Mesendoderm (in vitro differentiated cells): ENCODE measurements around the gene TEDC2. TPM values are rescaled to one million over a fixed set of nuclear protein-coding genes. Genes with fewer than 3 reads are reported as not detected.

Source experiments
- DNase-seq: peaks from one replicate; pipeline ENCODE4 v3.0.0; 2013
- H2AK5ac ChIP-seq: 2 replicates; pipeline ENCODE4 v1.6.1; 2013; ENCODE audit warnings: low read length, inconsistent platforms
- H2BK120ac ChIP-seq: 2 replicates; pipeline ENCODE4 v1.6.1; 2013; ENCODE audit warnings: low read depth, mild to moderate bottlenecking, low read length, moderate library complexity, mixed read lengths
- H2BK15ac ChIP-seq: replicated peaks from 2 replicates; pipeline ENCODE4 v1.6.1; 2013; ENCODE audit warnings: low read depth, mild to moderate bottlenecking, moderate library complexity
- H2BK5ac ChIP-seq: 2 replicates; pipeline ENCODE4 v1.6.1; 2013; ENCODE audit warnings: low read length, inconsistent platforms
- H3K18ac ChIP-seq: 2 replicates; pipeline ENCODE4 v1.6.1; 2013; ENCODE audit warnings: mild to moderate bottlenecking, low read length, mixed read lengths
- H3K23ac ChIP-seq: one replicate; pipeline ENCODE4 v1.6.1; 2013; ENCODE audit warnings: low read length
- H3K27ac ChIP-seq: 2 replicates; pipeline ENCODE4 v1.5.1; 2013; ENCODE audit warnings: low read depth, mild to moderate bottlenecking, inconsistent platforms, low read length, moderate library complexity
- H3K27me3 ChIP-seq: 2 replicates; pipeline ENCODE4 v1.6.1; 2013; ENCODE audit warnings: low read length, control low read depth, mild to moderate bottlenecking, inconsistent platforms; ENCODE audit not compliant: insufficient read depth, poor library complexity
- H3K36me3 ChIP-seq: 2 replicates; pipeline ENCODE4 v1.6.1; 2013; ENCODE audit warnings: low read length, inconsistent platforms; ENCODE audit not compliant: control insufficient read depth, insufficient read depth
- H3K4ac ChIP-seq: one replicate; pipeline ENCODE4 v1.6.1; 2013; ENCODE audit warnings: low read depth, mild to moderate bottlenecking, low read length, moderate library complexity
- H3K4me1 ChIP-seq: 2 replicates; pipeline ENCODE4 v1.6.1; 2013; ENCODE audit warnings: low read depth, low read length, inconsistent platforms; ENCODE audit not compliant: control insufficient read depth
- H3K4me2 ChIP-seq: 2 replicates; pipeline ENCODE4 v1.6.1; 2013; ENCODE audit warnings: low read length
- H3K4me3 ChIP-seq: 2 replicates; pipeline ENCODE4 v1.5.1; 2013; ENCODE audit warnings: mild to moderate bottlenecking, low read length
- H3K56ac ChIP-seq: one replicate; pipeline ENCODE4 v1.6.1; 2013; ENCODE audit warnings: low read length
- H3K79me1 ChIP-seq: 2 replicates; pipeline ENCODE4 v1.6.1; 2013; ENCODE audit warnings: low read length, inconsistent platforms
- H3K79me2 ChIP-seq: 2 replicates; pipeline ENCODE4 v1.6.1; 2013; ENCODE audit warnings: mild to moderate bottlenecking, low read length; ENCODE audit not compliant: control insufficient read depth, insufficient read depth
- H3K9ac ChIP-seq: 2 replicates; pipeline ENCODE4 v1.6.1; 2013; ENCODE audit warnings: low read length, inconsistent platforms
- H4K5ac ChIP-seq: one replicate; pipeline ENCODE4 v1.6.1; 2013; ENCODE audit warnings: low read length
- H4K8ac ChIP-seq: one replicate; pipeline ENCODE4 v1.6.1; 2013; ENCODE audit warnings: low read depth, mild to moderate bottlenecking, control low read depth, low read length, moderate library complexity
- WGBS: extraction: QIAGEN DNeasy Blood & Tissue Kit; methylation state at CpG from one replicate; pipeline ENCODE4 v1.1.7; 2013; ENCODE audit warnings: low lambda C conversion rate, missing lambda C conversion rate; ENCODE audit not compliant: insufficient coverage; ENCODE audit errors: extremely low coverage; 5-methylcytosine and 5-hydroxymethylcytosine counted together
- polyA plus RNA-seq, 2 experiments: library from polyadenylated mRNA; stranded (reverse); fragments of 200-250 nt; gene quantifications; one replicate each; pipeline ENCODE4 v1.2.3, GENCODE V29; 2013

The TEDC2 gene
- polyA plus RNA-seq (2013, experiment 1 of 2), result 25.6 TPM
- polyA plus RNA-seq (2013, experiment 2 of 2), result 26.2 TPM

DNA sequence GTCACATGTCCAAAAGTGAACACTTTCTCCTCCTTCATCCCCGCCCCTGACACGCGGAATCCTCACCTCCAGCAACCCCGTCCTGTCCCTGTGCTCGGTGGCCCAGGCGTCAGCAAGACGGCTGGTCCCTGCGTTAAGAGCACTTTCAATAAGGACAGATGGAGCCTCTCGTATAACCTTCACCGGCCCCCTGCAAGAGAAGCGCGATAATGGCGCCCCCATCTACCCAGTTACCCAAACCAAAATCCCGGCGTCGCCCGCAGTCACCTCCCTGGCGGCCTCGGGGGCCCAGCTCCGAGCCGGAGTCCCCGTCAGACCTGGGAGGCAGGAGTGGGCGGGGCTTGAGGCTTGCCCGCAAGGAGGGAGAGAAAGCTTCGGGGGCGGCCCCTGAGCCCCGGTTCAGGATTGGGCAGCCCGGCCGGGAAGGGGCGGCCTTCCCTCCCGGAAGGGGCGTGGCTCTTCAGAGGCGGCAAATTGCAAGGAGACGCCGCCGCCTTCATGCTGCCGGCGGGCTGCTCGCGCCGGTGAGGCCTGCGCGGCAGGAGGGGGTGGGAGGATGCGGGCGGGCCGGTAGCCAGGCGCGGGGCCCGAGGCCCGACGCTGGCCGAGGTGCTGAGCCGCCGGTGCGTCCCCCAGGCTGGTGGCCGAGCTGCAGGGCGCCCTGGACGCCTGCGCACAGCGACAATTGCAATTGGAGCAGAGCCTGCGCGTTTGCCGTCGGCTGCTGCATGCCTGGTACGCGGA, at the start of gene TEDC2:
TEDC2 (plus strand) TSS at position 463 of the 744 bp plus-strand sequence; CDS start at position 499, 36 bp downstream.
- peak within 1 kb of the TSS; percentile 22 for H3K18ac ChIP-seq
- peak within 1 kb of the TSS; percentile 89 for H3K4me2 ChIP-seq
- no peak within 1 kb of the TSS for H2BK15ac ChIP-seq
- peaks cover 5% of the 10 kb centered on the region for H3K4me1 ChIP-seq
- no peak within 1 kb of the TSS for H2BK120ac ChIP-seq
- H3K4ac ChIP-seq, result no peak within 1 kb of the TSS
- peaks cover 7% of the 10 kb centered on the region for H3K79me1 ChIP-seq
- H3K36me3 ChIP-seq, result peaks cover 11% of the 10 kb centered on the region
- H3K23ac ChIP-seq, result no peak within 1 kb of the TSS
- peak within 1 kb of the TSS; percentile 88 for H3K56ac ChIP-seq
- no peak within 1 kb of the TSS for H2BK5ac ChIP-seq
- H2AK5ac ChIP-seq, result no peak within 1 kb of the TSS
- peak within 1 kb of the TSS; percentile 84 for H3K9ac ChIP-seq
- H4K5ac ChIP-seq, result no peak within 1 kb of the TSS
- H4K8ac ChIP-seq, result no peak within 1 kb of the TSS
- H3K79me2 ChIP-seq, result peaks cover 1% of the 10 kb centered on the region
- no CpG with 5 or more reads among the region's 66 CpGs for WGBS
- H3K27ac ChIP-seq, result peak within 1 kb of the TSS; percentile 74
- peak; percentile 98 for DNase-seq
- H3K4me3 ChIP-seq, result peak within 1 kb of the TSS; percentile 52
- H3K27me3 ChIP-seq, result no peaks in the 10 kb centered on the region

GRCh38 chr16:2415085-2415484, 44.8 kb upstream of the TEDC2 start:
- Histone ChIP-seq H2BK120ac (no peak overlapping the region), H2BK15ac (no peak overlapping the region), H3K4me3 (no peak overlapping the region), H3K79me2 (no peaks in the 10 kb centered on the region), H3K23ac (no peak overlapping the region), H3K27me3 (no peaks in the 10 kb centered on the region), H3K9ac (no peak overlapping the region), H3K4ac (no peak overlapping the region), H3K56ac (no peak overlapping the region), H3K27ac (no peak overlapping the region), H4K5ac (no peak overlapping the region), H3K36me3 (no peaks in the 10 kb centered on the region), H3K79me1 (no peaks in the 10 kb centered on the region), H4K8ac (no peak overlapping the region), H2AK5ac (no peak overlapping the region), H2BK5ac (no peak overlapping the region), H3K4me1 (no peaks in the 10 kb centered on the region), H3K18ac (no peak overlapping the region), H3K4me2 (no peak overlapping the region)
- no peak for DNase-seq
- WGBS, result no CpG with 5 or more reads among the region's 2 CpGs

DNA sequence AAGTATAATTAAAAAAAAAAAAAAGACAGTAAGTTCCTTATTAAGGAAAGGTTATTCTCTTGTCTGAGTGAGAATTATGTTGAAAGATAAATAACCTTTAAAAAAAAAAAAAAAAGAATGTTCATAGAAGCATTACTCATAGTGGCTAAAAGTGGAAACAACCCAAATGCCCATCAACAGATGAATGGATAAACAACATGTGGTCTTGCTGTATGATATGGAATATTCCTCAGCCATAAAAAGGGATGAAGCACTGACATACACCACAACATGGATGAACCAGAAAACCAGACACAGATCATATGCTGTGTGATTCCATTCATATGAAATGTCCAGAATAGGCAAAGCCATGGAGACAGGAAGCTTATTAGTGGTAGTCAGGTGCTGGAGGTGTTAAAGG, 39.9 kb upstream of the TEDC2 start:
- Histone ChIP-seq H3K4ac (no peak overlapping the region), H3K79me2 (no peaks in the 10 kb centered on the region), H3K79me1 (no peaks in the 10 kb centered on the region), H3K36me3 (no peaks in the 10 kb centered on the region), H3K4me3 (no peak overlapping the region), H3K27ac (no peak overlapping the region), H2BK120ac (no peak overlapping the region), H3K56ac (no peak overlapping the region), H3K9ac (no peak overlapping the region), H4K5ac (no peak overlapping the region), H4K8ac (no peak overlapping the region), H3K4me1 (no peaks in the 10 kb centered on the region), H2AK5ac (no peak overlapping the region), H2BK5ac (no peak overlapping the region), H3K23ac (no peak overlapping the region), H3K27me3 (no peaks in the 10 kb centered on the region), H3K18ac (no peak overlapping the region), H2BK15ac (no peak overlapping the region), H3K4me2 (no peak overlapping the region)
- DNase-seq, result no peak

DNA sequence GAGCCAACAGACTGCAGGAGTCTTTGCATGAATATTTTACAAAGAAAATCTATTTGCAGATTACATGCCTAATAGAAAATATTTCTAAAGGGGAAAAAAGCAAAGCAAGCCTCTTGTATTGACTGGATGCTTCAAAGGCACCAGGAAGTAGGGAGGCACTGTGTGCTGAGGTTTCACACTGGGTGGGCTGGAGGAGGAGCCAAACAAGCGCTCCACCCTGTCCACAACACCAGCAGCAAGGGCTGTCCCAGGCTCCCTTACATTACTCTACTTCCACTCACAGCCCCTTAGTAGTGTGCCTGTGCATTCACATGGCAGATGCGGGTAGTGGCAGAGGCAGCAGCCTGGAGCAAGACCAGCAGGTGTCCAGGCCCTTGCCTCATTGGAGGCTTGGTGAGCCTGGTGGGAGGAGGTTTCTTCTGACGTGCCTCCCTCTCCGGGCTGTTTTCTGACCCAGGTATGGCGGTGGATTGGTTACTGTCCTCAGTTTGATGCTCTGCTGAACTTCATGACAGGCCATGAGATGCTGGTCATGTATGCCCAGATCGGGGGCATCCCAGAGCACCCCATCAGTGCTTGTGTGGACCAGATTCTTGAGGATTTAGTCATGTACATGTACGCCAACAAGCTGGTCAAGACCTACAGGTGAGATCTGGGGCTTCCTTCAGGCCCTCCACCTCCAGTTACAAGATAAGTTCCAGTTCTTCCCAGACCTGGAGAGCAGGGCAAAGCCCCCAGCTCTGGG, 37.6 kb upstream of the TEDC2 start:
- H4K5ac ChIP-seq, result no peak overlapping the region
- no peak for DNase-seq
- no peak overlapping the region for H4K8ac ChIP-seq
- H3K27ac ChIP-seq, result no peak overlapping the region
- no peak overlapping the region for H3K4me3 ChIP-seq
- H3K18ac ChIP-seq, result no peak overlapping the region
- H2BK15ac ChIP-seq, result no peak overlapping the region
- H3K4me2 ChIP-seq, result no peak overlapping the region
- no peak overlapping the region for H3K4ac ChIP-seq
- H2BK5ac ChIP-seq, result no peak overlapping the region
- H3K9ac ChIP-seq, result no peak overlapping the region
- H2AK5ac ChIP-seq, result no peak overlapping the region
- H3K36me3 ChIP-seq, result no peaks in the 10 kb centered on the region
- H3K23ac ChIP-seq, result no peak overlapping the region
- H2BK120ac ChIP-seq, result no peak overlapping the region
- no peaks in the 10 kb centered on the region for H3K4me1 ChIP-seq
- no CpG with 5 or more reads among the region's 7 CpGs for WGBS
- no peaks in the 10 kb centered on the region for H3K79me1 ChIP-seq
- no peaks in the 10 kb centered on the region for H3K27me3 ChIP-seq
- no peaks in the 10 kb centered on the region for H3K79me2 ChIP-seq
- no peak overlapping the region for H3K56ac ChIP-seq

DNA sequence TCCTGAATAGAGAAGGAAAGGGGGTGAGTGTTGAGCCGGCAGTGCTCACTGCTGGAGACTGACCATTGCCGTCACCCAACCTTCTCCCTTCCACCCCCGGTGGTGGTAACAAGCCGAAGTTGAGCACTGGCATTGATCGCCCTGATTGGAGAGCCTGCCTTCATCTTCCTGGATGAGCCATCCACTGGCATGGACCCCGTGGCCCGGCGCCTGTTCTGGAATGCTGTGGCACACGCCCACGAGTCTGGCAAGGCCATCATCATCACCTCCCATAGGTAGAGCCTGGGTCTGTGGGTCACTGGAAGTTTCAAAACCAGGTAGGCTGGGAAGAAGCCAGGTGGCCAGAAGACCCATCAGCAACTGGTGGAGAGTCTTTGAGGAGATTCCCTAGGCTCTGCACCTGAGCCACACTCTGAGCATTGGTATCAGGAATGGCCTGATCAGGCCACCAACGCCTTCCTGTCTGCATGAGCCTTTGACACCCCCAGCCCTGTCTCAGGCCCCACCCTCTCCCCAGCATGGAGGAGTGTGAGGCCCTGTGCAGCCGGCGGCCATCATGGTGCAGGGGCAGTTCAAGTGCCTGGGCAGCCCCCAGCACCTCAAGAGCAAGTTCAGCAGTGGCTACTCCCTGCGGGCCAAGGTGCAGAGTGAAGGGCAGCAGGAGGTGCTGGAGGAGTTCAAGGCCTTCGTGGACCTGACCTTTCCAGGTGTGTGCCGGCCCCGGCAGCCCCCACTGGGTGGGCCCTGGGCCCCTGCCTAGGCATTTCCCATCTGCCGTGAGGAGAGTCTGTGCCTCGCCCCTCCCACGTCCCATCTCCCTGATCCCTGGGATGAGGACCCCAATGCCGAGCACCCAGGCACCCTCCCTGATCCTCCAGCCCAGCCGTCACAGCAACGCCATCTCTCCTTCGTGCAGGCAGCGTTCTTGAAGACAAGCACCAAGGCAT, 35.6 kb upstream of the TEDC2 start:
- WGBS, result no CpG with 5 or more reads among the region's 25 CpGs
- H3K79me1 ChIP-seq, result no peaks in the 10 kb centered on the region
- H3K9ac ChIP-seq, result no peak overlapping the region
- no peak overlapping the region for H4K8ac ChIP-seq
- H3K4me1 ChIP-seq, result peaks cover 3% of the 10 kb centered on the region
- no peak overlapping the region for H2BK5ac ChIP-seq
- no peak overlapping the region for H3K4me2 ChIP-seq
- H2BK15ac ChIP-seq, result no peak overlapping the region
- H3K36me3 ChIP-seq, result no peaks in the 10 kb centered on the region
- no peak overlapping the region for H3K4me3 ChIP-seq
- H3K27ac ChIP-seq, result no peak overlapping the region
- no peaks in the 10 kb centered on the region for H3K27me3 ChIP-seq
- no peak overlapping the region for H2AK5ac ChIP-seq
- H2BK120ac ChIP-seq, result no peak overlapping the region
- H3K56ac ChIP-seq, result no peak overlapping the region
- H3K4ac ChIP-seq, result no peak overlapping the region
- no peak overlapping the region for H4K5ac ChIP-seq
- H3K18ac ChIP-seq, result no peak overlapping the region
- no peaks in the 10 kb centered on the region for H3K79me2 ChIP-seq
- no peak overlapping the region for H3K23ac ChIP-seq
- no peak for DNase-seq
